Lung (tissue), 12 donors: ENCODE data around the gene PRM3. TPM values are rescaled to one million over a fixed set of nuclear protein-coding genes. Genes with fewer than 3 reads are reported as not detected.

Experiments used
- ATAC-seq: fragments of 200-7000 bp; cut with Tn5 transposase; one replicate; pipeline ENCODE4 v1.9.1; 2020; ENCODE audit warnings: moderate number of reproducible peaks; ENCODE audit not compliant: insufficient read depth, low FRiP score
- DNase-seq, 3 donors: peaks; one replicate each; pipeline ENCODE4 v3.0.0-alpha.2; 2013 to 2017
- H3K27ac ChIP-seq, 2 donors: one replicate each; pipeline ENCODE4 v1.5.1; 2013; ENCODE audit warnings: mild to moderate bottlenecking in 2 of 2, moderate library complexity in 2 of 2, control low read depth in 1 of 2, inconsistent platforms in 1 of 2, low read depth in 1 of 2, low read length in 1 of 2
- H3K27me3 ChIP-seq, 3 donors: one replicate each; pipeline ENCODE4 v1.5.1; 2013; ENCODE audit warnings: low read length in 2 of 3; ENCODE audit not compliant: control insufficient read depth in 3 of 3, insufficient read depth in 3 of 3
- H3K36me3 ChIP-seq, 4 donors: one replicate each; pipeline ENCODE4 v1.5.1; 2013; ENCODE audit warnings: low read length in 4 of 4, mild to moderate bottlenecking in 1 of 4, moderate library complexity in 1 of 4; ENCODE audit not compliant: control insufficient read depth in 4 of 4, insufficient read depth in 4 of 4
- H3K4me1 ChIP-seq, 5 donors: one replicate each; pipeline ENCODE4 v1.5.1; 2013; ENCODE audit warnings: low read length in 5 of 5, mild to moderate bottlenecking in 2 of 5, moderate library complexity in 1 of 5; ENCODE audit not compliant: control insufficient read depth in 5 of 5, insufficient read depth in 5 of 5
- H3K4me3 ChIP-seq: one replicate; pipeline ENCODE4 v1.5.1; 2013; ENCODE audit warnings: mild to moderate bottlenecking, control low read depth, moderate library complexity
- H3K9ac ChIP-seq, 2 donors: one replicate each; pipeline ENCODE4 v1.5.1; 2013; ENCODE audit warnings: low read length in 2 of 2, control low read depth in 1 of 2; ENCODE audit not compliant: insufficient read depth in 1 of 2
- H3K9me3 ChIP-seq, 4 donors: one replicate each; pipeline ENCODE4 v1.5.1; 2013; ENCODE audit warnings: low read length in 3 of 4, mild to moderate bottlenecking in 1 of 4, moderate library complexity in 1 of 4; ENCODE audit not compliant: control insufficient read depth in 4 of 4, insufficient read depth in 3 of 4
- WGBS, 2 donors: extraction: QIAGEN DNeasy Blood & Tissue Kit; methylation state at CpG; one replicate each; pipeline ENCODE4 v1.1.7; 2013; 5-methylcytosine and 5-hydroxymethylcytosine counted together
- polyA plus RNA-seq, 2 donors: library from polyadenylated mRNA; stranded (reverse); fragments of 200-250 nt; gene quantifications; one replicate each; pipeline ENCODE4 v1.2.1, GENCODE V29; 2013
- total RNA-seq, 2 donors: library from RNA; depleted of rRNA in 1 of 2; stranded (reverse); fragments of >200 nt in 1 of 2; gene quantifications; one replicate each; pipeline ENCODE4 v1.2.1, GENCODE V29; 2014 to 2021
- TF ChIP-seq, protein P1 (sequence below): IDR thresholded peaks from 2 replicates; pipeline ENCODE4 v1.5.1; 2012; ENCODE audit warnings: mild to moderate bottlenecking; ENCODE audit errors: control extremely low read depth, extremely low read depth
- donor health status: control.
- donor health status: control.
- donor health status: Bipolar disorder and iron deficiency.
- donor health status: healthy.
- donor health status: DM: yes; HTN: yes; CAD: no.

The PRM3 gene
- total and polyA plus RNA-seq, 4 donors, result not detected

GRCh38 chr16:11303405-11304138 is 30.1 kb upstream of the PRM3 start:
- ATAC-seq, result peak; percentile 60
- H3K27me3 ChIP-seq, result no peaks in the 10 kb centered on the region
- 54 to 70% methylated on average over 18 of the region's 18 CpGs for WGBS, 2 donors
- H3K9me3 ChIP-seq, result no peaks in the 10 kb centered on the region
- TF ChIP-seq, protein P1, sequence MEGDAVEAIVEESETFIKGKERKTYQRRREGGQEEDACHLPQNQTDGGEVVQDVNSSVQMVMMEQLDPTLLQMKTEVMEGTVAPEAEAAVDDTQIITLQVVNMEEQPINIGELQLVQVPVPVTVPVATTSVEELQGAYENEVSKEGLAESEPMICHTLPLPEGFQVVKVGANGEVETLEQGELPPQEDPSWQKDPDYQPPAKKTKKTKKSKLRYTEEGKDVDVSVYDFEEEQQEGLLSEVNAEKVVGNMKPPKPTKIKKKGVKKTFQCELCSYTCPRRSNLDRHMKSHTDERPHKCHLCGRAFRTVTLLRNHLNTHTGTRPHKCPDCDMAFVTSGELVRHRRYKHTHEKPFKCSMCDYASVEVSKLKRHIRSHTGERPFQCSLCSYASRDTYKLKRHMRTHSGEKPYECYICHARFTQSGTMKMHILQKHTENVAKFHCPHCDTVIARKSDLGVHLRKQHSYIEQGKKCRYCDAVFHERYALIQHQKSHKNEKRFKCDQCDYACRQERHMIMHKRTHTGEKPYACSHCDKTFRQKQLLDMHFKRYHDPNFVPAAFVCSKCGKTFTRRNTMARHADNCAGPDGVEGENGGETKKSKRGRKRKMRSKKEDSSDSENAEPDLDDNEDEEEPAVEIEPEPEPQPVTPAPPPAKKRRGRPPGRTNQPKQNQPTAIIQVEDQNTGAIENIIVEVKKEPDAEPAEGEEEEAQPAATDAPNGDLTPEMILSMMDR, result no peak
- peak overlapping the region in 1 of 2 donors; percentile 69 for H3K27ac ChIP-seq
- no peak overlapping the region for H3K9ac ChIP-seq
- H3K4me3 ChIP-seq, result no peak overlapping the region
- DNase-seq, result peak; percentile 74 to 89 (median 86)
- no peaks in the 10 kb centered on the region for H3K36me3 ChIP-seq
- H3K4me1 ChIP-seq, result peaks cover 0 to 12% (median 0%) of the 10 kb centered on the region in 5 donors

- WGBS, 2 donors, result 62 to 63% methylated on average over 4 of the region's 4 CpGs
- no peaks in the 10 kb centered on the region for H3K36me3 ChIP-seq
- peak overlapping the region in 1 of 2 donors; percentile 69 for H3K27ac ChIP-seq
- H3K4me1 ChIP-seq, result peaks cover 0 to 9% (median 0%) of the 10 kb centered on the region in 5 donors
- ATAC-seq (no peak), DNase-seq (peak; percentile 71 to 88 (median 74))
- H3K27me3 ChIP-seq, result no peaks in the 10 kb centered on the region
- TF ChIP-seq, protein P1, result no peak
- no peak overlapping the region for H3K9ac ChIP-seq
- H3K9me3 ChIP-seq, result no peaks in the 10 kb centered on the region
- H3K4me3 ChIP-seq, result no peak overlapping the region
These were observed 29.5 kb upstream of the PRM3 start for GRCh38 chr16:11302977-11303376.

GRCh38 chr16:11301645-11302501 is 28.4 kb upstream of the PRM3 start:
- Histone ChIP-seq H3K27me3 (no peaks in the 10 kb centered on the region), H3K4me3 (no peak overlapping the region), H3K27ac (peak overlapping the region in 1 of 2 donors; percentile 15), H3K36me3 (no peaks in the 10 kb centered on the region), H3K4me1 (peaks cover 3 to 16% (median 7%) of the 10 kb centered on the region in 5 donors), H3K9me3 (no peaks in the 10 kb centered on the region), H3K9ac (no peak overlapping the region)
- DNase-seq, result no peak
- ATAC-seq, result no peak
- 66 to 76% methylated on average over 4 of the region's 4 CpGs for WGBS, 2 donors
- TF ChIP-seq, protein P1, result no peak
